HepG2 (cell line): ENCODE data around the gene HDLBP. TPM values are rescaled to one million over a fixed set of nuclear protein-coding genes. Genes with fewer than 3 reads are reported as not detected.
A peak's percentile ranks its signal among the peaks of the same experiment; 100 is the strongest.

Experiments
- CTCF ChIP-seq: sonication (generic); formaldehyde crosslinking; IDR thresholded peaks from 2 replicates; pipeline ENCODE4 v1.5.0; 2020; ENCODE audit warnings: mild to moderate bottlenecking, missing genetic modification reagents, moderate library complexity
- DRAP1 ChIP-seq: IDR thresholded peaks from 2 replicates; pipeline ENCODE4 v1.6.1; 2016; ENCODE audit warnings: missing genetic modification reagents, missing compliant biosample characterization
- EED ChIP-seq: sonication (generic); formaldehyde crosslinking; IDR thresholded peaks from 2 replicates; pipeline ENCODE4 v1.5.0; 2020; ENCODE audit warnings: mild to moderate bottlenecking, missing genetic modification reagents
- GABPB1 ChIP-seq: IDR thresholded peaks from 2 replicates; pipeline ENCODE4 v1.6.1; 2016; ENCODE audit warnings: mild to moderate bottlenecking, missing genetic modification reagents, moderate library complexity, missing compliant biosample characterization
- HMG20A ChIP-seq: IDR thresholded peaks from 2 replicates; pipeline ENCODE4 v1.6.1; 2016; ENCODE audit warnings: borderline replicate concordance
- MAX ChIP-seq: IDR thresholded peaks from 2 replicates; pipeline ENCODE4 v1.6.1; 2012; ENCODE audit warnings: inconsistent platforms
- MLLT10 ChIP-seq: sonication (generic); formaldehyde crosslinking; IDR thresholded peaks from 2 replicates; pipeline ENCODE4 v1.4.0; 2020; ENCODE audit warnings: missing genetic modification reagents
- MYC ChIP-seq: sonication (generic); formaldehyde crosslinking; IDR thresholded peaks from 2 replicates; pipeline ENCODE4 v1.9.0; 2021; ENCODE audit warnings: missing genetic modification reagents, borderline replicate concordance
- RARA ChIP-seq: IDR thresholded peaks from 2 replicates; pipeline ENCODE4 v1.6.1; 2016; ENCODE audit warnings: missing genetic modification reagents, missing compliant biosample characterization
- RCOR2 ChIP-seq: IDR thresholded peaks from 2 replicates; pipeline ENCODE4 v1.6.1; 2016; ENCODE audit warnings: missing biosample characterization, missing genetic modification reagents
- RXRA ChIP-seq: sonication (generic); formaldehyde crosslinking; IDR thresholded peaks from 2 replicates; pipeline ENCODE4 v1.5.1; 2020; ENCODE audit warnings: missing genetic modification reagents
- SALL1 ChIP-seq: sonication (generic); formaldehyde crosslinking; IDR thresholded peaks from 2 replicates; pipeline ENCODE4 v1.8.0; 2022; ENCODE audit warnings: mild to moderate bottlenecking, missing genetic modification reagents
- SOX5 ChIP-seq: IDR thresholded peaks from 2 replicates; pipeline ENCODE4 v1.6.1; 2016; ENCODE audit warnings: borderline replicate concordance
- TBX2 ChIP-seq: sonication (generic); formaldehyde crosslinking; IDR thresholded peaks from 2 replicates; pipeline ENCODE4 v1.5.0; 2020; ENCODE audit warnings: missing genetic modification reagents, mild to moderate bottlenecking, borderline replicate concordance
- UBTF ChIP-seq: sonication (generic); formaldehyde crosslinking; IDR thresholded peaks from 2 replicates; pipeline ENCODE4 v1.4.0; 2020; ENCODE audit warnings: mild to moderate bottlenecking, missing genetic modification reagents
- ZBTB38 ChIP-seq: sonication (generic); formaldehyde crosslinking; IDR thresholded peaks from 2 replicates; pipeline ENCODE4 v1.5.1; 2020; ENCODE audit warnings: mild to moderate bottlenecking, missing genetic modification reagents
- ZFX ChIP-seq: sonication (generic); formaldehyde crosslinking; IDR thresholded peaks from 2 replicates; pipeline ENCODE4 v1.4.0; 2020; ENCODE audit warnings: mild to moderate bottlenecking, low read depth, missing genetic modification reagents, moderate library complexity
- ZNF121 ChIP-seq: sonication (generic); formaldehyde crosslinking; IDR thresholded peaks from 2 replicates; pipeline ENCODE4 v1.5.0; 2020; ENCODE audit warnings: mild to moderate bottlenecking, missing genetic modification reagents
- ZNF354B ChIP-seq: sonication (generic); formaldehyde crosslinking; IDR thresholded peaks from 2 replicates; pipeline ENCODE4 v1.8.0; 2022; ENCODE audit warnings: mild to moderate bottlenecking, missing genetic modification reagents
- ZNF362 ChIP-seq: sonication (generic); formaldehyde crosslinking; IDR thresholded peaks from 2 replicates; pipeline ENCODE4 v1.4.0; 2020; ENCODE audit warnings: missing genetic modification reagents, mild to moderate bottlenecking, borderline replicate concordance
- ZNF619 ChIP-seq: sonication (generic); formaldehyde crosslinking; IDR thresholded peaks from 2 replicates; pipeline ENCODE4 v1.4.0; 2020; ENCODE audit warnings: mild to moderate bottlenecking, missing genetic modification reagents
- ZNF746 ChIP-seq: sonication (generic); formaldehyde crosslinking; IDR thresholded peaks from 2 replicates; pipeline ENCODE4 v1.8.0; 2022; ENCODE audit warnings: mild to moderate bottlenecking, missing genetic modification reagents
- ZNF747 ChIP-seq: sonication (generic); formaldehyde crosslinking; IDR thresholded peaks from 2 replicates; pipeline ENCODE4 v1.8.1; 2023; ENCODE audit warnings: missing genetic modification reagents, mild to moderate bottlenecking, borderline replicate concordance
- ZNF891 ChIP-seq: sonication (generic); formaldehyde crosslinking; IDR thresholded peaks from 2 replicates; pipeline ENCODE4 v1.5.0; 2020; ENCODE audit warnings: mild to moderate bottlenecking, missing genetic modification reagents
- polyA plus RNA-seq, 8 experiments: library from polyadenylated mRNA; depleted of rRNA in 3 of 8; stranded (reverse) in 7 of 8; unstranded in 1 of 8; fragments of >200 nt; fragmentation: Illumina TruSeq in 4 of 8; extraction: Trizol in 4 of 8; gene quantifications; 2 replicates each; pipeline versions ENCODE4 v1.2.1 to v1.2.3, GENCODE V29; 2011 to 2016; ENCODE audit warnings: low read depth in 4 of 8, missing spikeins in 1 of 8, mixed read lengths in 1 of 8; ENCODE audit not compliant: insufficient read depth in 1 of 8
- total RNA-seq, 5 experiments: library from RNA; depleted of rRNA; stranded (reverse); fragments of >200 nt; fragmentation: Illumina TruSeq; extraction: Trizol; gene quantifications; 2 replicates each; pipeline ENCODE4 v1.2.3, GENCODE V29; 2016; ENCODE audit warnings: low read depth in 1 of 5

Gene HDLBP
- total and polyA plus RNA-seq, 2 of the 13 experiments (the other 11 are each of a cell fraction or from before 2014, with no cell fraction given): 464 to 707 TPM

DNA sequence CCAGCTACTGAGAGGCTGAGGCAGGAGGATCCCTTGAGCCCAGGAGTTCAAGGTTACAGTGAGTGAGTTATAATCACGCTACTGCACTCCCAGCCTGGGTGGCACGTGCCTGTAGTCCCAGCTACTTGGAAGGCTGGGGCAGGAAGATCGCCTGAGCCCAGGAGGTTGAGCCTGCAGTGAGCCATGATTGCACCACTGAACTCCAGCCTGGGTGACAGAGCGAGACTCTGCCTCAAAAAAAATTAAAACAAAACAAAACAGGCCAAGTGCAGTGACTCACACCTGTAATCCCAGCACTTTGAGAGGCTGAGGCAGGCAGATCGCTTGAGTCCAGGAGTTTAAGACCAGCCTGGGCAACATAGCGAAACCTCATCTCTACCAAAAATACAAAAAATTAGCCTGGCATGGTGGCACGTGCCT is 22.1 kb downstream of the HDLBP start (continued):
- TF ChIP-seq RCOR2 (CRISPR knock-in tag): peak; percentile 48; the same call in 1 of the 2 replicates
- peak; percentile 76; the same call in 1 of the 2 replicates for TF ChIP-seq ZNF362 (CRISPR knock-in tag)
- TF ChIP-seq UBTF: peak; percentile 61
- TF ChIP-seq RXRA (CRISPR knock-in tag): peak; percentile 59; the same call in 1 of the 2 replicates
- peak; percentile 32; the same call in 1 of the 2 replicates for TF ChIP-seq MAX
- TF ChIP-seq ZNF891: 0 out of 2 replicates have a peak, but pooled peaks have one; percentile 66
- TF ChIP-seq ZNF354B: 0 out of 2 replicates have a peak, but pooled peaks have one; percentile 44
- TF ChIP-seq ZNF746 (CRISPR knock-in tag): peak; percentile 33; the same call in 1 of the 2 replicates
- TF ChIP-seq ZBTB38 (CRISPR knock-in tag): peak; percentile 68
- TF ChIP-seq ZNF619 (CRISPR knock-in tag): 0 out of 2 replicates have a peak, but pooled peaks have one; percentile 38
- peak; percentile 25 for TF ChIP-seq GABPB1 (CRISPR knock-in tag)
- peak; percentile 56; the same call in 1 of the 2 replicates for TF ChIP-seq MYC (CRISPR knock-in tag)
- peak; percentile 43; the same call in 1 of the 2 replicates for TF ChIP-seq RARA
- TF ChIP-seq DRAP1 (CRISPR knock-in tag): 0 out of 2 replicates have a peak, but pooled peaks have one; percentile 13
- peak; percentile 40; the same call in 1 of the 2 replicates for TF ChIP-seq HMG20A
- 0 out of 2 replicates have a peak, but pooled peaks have one; percentile 9 for TF ChIP-seq ZFX (CRISPR knock-in tag)
- 0 out of 2 replicates have a peak, but pooled peaks have one; percentile 26 for TF ChIP-seq MLLT10
- TF ChIP-seq SOX5 (CRISPR knock-in tag): peak; percentile 41; the same call in 1 of the 2 replicates
- peak; percentile 30; the same call in 1 of the 2 replicates for TF ChIP-seq ZNF121 (CRISPR knock-in tag)
- peak; percentile 76 for TF ChIP-seq SALL1 (CRISPR knock-in tag)
- peak; percentile 75 for TF ChIP-seq TBX2
- TF ChIP-seq CTCF: 0 out of 2 replicates have a peak, but pooled peaks have one; percentile 4
- TF ChIP-seq EED (CRISPR knock-in tag): 0 out of 2 replicates have a peak, but pooled peaks have one; percentile 46
- TF ChIP-seq ZNF747: 0 out of 2 replicates have a peak, but pooled peaks have one; percentile 56
